ENCODE measurements around the gene PHF8. TPM values are rescaled to one million over a fixed set of nuclear protein-coding genes. Genes with fewer than 3 reads are reported as not detected.

Gene PHF8
- total RNA-seq, 1 donor from 2014 or later: 36.0 TPM

- no peak for DNase-seq (ENCODE audit: extremely low spot score, unreplicated experiment)
- H3K27me3 Mint-ChIP-seq: no peaks in the 10 kb centered on the region
- H3K36me3 Mint-ChIP-seq: no peaks in the 10 kb centered on the region
- no peaks in the 10 kb centered on the region for H3K4me1 Mint-ChIP-seq (ENCODE audit: unreplicated experiment)
- H3K27ac Mint-ChIP-seq: no peak overlapping the region
- no peak overlapping the region for H3K4me3 Mint-ChIP-seq
- TF ChIP-seq CTCF (conservative IDR thresholded peaks at IDR 0.05): no peak
- H3K9me3 Mint-ChIP-seq: no peaks in the 10 kb centered on the region
Observed at GRCh38 chrX:54064564-54064963, 20.3 kb upstream of the PHF8 start.

GRCh38 chrX:54063361-54063760 is 19.1 kb upstream of the PHF8 start:
- Mint-ChIP-seq H3K9me3 (no peaks in the 10 kb centered on the region), H3K27ac (no peak overlapping the region)

GRCh38 chrX:54049801-54050200 is 5.5 kb upstream of the PHF8 start:
- H3K27me3 Mint-ChIP-seq: no peaks in the 10 kb centered on the region
- no peaks in the 10 kb centered on the region for H3K36me3 Mint-ChIP-seq
- no peak for TF ChIP-seq CTCF (conservative IDR thresholded peaks at IDR 0.05)
- DNase-seq (ENCODE audit: extremely low spot score, unreplicated experiment): no peak
- H3K27ac Mint-ChIP-seq: no peak overlapping the region
- peaks cover 9% of the 10 kb centered on the region for H3K4me1 Mint-ChIP-seq (ENCODE audit: unreplicated experiment)
- H3K9me3 Mint-ChIP-seq: no peaks in the 10 kb centered on the region
- no peak overlapping the region for H3K4me3 Mint-ChIP-seq

More at GRCh38 chrX:54063361-54063760, 19.1 kb upstream of the PHF8 start:
- no peaks in the 10 kb centered on the region for H3K36me3 Mint-ChIP-seq
- no peaks in the 10 kb centered on the region for H3K4me1 Mint-ChIP-seq (ENCODE audit: unreplicated experiment)
- no peak for DNase-seq (ENCODE audit: extremely low spot score, unreplicated experiment)
- TF ChIP-seq CTCF (conservative IDR thresholded peaks at IDR 0.05): no peak
- no peaks in the 10 kb centered on the region for H3K27me3 Mint-ChIP-seq
- no peak overlapping the region for H3K4me3 Mint-ChIP-seq

GRCh38 chrX:54048412-54048811 is 4.1 kb upstream of the PHF8 start:
- H3K4me1 Mint-ChIP-seq (ENCODE audit: unreplicated experiment): peaks cover 10% of the 10 kb centered on the region
- no peak overlapping the region for H3K27ac Mint-ChIP-seq
- no peak overlapping the region for H3K4me3 Mint-ChIP-seq
- DNase-seq (ENCODE audit: extremely low spot score, unreplicated experiment): no peak
- H3K36me3 Mint-ChIP-seq: no peaks in the 10 kb centered on the region
- no peak for TF ChIP-seq CTCF (conservative IDR thresholded peaks at IDR 0.05)
- H3K27me3 Mint-ChIP-seq: no peaks in the 10 kb centered on the region
- no peaks in the 10 kb centered on the region for H3K9me3 Mint-ChIP-seq

GRCh38 chrX:54045563-54046228 is 1.4 kb upstream of the PHF8 start:
- TF ChIP-seq CTCF (conservative IDR thresholded peaks at IDR 0.05): no peak
- H3K9me3 Mint-ChIP-seq: no peaks in the 10 kb centered on the region
- no peaks in the 10 kb centered on the region for H3K36me3 Mint-ChIP-seq
- peak overlapping the region; percentile 97 for H3K4me3 Mint-ChIP-seq
- no peak for DNase-seq (ENCODE audit: extremely low spot score, unreplicated experiment)
- no peaks in the 10 kb centered on the region for H3K27me3 Mint-ChIP-seq
- H3K27ac Mint-ChIP-seq: peak overlapping the region; percentile 99
- H3K4me1 Mint-ChIP-seq (ENCODE audit: unreplicated experiment): peaks cover 10% of the 10 kb centered on the region

Data from type B pancreatic cell (in vitro differentiated cells).